GM18520 (cell line): Measurements from ENCODE around the gene CRYBA4.
A peak's percentile ranks its signal among the peaks of the same experiment; 100 is the strongest.
"Not testable (repeated sequence)": the region's sequence is repeated elsewhere in the genome, so short reads cannot be mapped to it uniquely, and the experiment has no call there.

Source experiments
- ATAC-seq: cut with Tn5 transposase; IDR thresholded peaks from one replicate; pipeline ENCODE4 v1.9.1; 2021; ENCODE audit not compliant: unreplicated experiment

Gene CRYBA4

DNA sequence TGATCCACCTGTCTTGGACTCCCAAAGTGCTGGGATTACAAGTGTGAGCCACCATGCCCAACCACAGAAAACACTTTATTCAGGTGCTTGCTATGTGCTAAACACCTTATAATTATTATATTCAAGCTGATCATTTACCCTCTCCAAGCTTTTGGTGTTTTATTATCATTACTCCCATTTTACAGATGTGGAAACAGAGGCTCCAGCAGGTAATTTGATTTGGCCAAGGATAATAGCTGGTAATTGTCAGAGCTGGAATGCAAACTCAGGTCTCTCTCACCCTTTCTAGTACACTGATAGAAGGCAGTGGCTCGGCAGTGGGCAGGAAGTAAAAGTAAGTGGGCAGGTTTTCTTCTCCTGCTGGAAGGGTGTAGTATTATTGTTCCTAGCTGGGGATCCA is 28.0 kb upstream of the CRYBA4 start:
- no peak for ATAC-seq

DNA sequence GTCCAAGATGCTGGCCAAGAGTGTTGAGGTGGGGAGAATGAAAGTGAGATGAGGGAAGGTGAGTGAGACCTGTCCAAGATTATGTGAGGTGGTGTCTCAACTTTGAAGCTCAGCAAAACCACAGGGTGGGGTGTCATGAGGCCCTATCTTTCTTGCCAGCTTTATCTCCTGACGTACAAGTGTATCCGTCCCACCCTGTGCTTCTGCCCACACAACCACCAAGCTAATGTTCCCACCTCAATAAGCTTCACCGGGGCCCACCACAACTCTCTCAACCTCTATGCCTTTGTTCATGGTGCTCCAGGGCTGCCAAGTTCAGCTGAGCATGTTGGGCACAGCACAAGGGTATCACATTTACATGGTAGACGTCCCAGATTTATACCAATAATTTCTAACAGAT is 24.7 kb upstream of the CRYBA4 start:
- ATAC-seq = no peak

DNA sequence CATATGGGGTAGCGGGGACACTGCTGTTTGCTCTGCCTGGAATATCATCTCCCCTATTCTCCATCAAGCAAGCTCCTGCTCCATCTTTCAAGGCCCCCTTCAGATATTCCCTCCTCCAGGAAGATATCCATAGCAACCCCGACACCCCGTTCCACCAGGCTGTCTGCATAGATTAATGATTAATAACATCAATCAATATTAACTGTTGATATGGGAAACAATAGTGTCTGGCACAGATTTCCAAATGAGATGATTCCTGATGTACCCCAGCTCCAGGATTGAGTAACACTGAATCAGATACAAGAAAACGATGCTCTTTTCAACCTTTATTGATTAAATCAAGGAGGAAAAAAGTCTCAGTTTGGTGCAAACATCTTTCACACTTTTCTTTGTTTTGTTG is 24.3 kb upstream of the CRYBA4 start:
- no peak for ATAC-seq

DNA sequence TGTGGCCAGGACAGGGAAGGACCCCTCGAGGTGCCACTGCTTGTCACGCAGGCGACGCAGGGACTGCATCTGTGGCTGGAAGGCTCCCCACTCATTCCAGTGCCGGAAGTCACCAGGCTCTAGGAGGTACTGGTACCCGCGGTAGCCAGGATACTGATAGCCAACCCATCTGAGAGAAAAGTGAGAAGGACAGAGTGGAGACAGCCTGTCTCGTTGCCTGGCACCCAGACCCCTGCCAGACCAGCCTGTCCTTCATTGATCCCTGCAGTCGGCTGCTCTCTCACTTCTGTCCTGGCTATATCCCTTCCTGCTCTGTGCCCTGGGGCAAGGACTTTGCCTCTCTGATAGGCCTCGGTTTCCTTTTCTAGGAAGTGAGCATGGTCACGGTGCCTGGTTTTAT is 22.3 kb upstream of the CRYBA4 start:
- ATAC-seq = no peak

DNA sequence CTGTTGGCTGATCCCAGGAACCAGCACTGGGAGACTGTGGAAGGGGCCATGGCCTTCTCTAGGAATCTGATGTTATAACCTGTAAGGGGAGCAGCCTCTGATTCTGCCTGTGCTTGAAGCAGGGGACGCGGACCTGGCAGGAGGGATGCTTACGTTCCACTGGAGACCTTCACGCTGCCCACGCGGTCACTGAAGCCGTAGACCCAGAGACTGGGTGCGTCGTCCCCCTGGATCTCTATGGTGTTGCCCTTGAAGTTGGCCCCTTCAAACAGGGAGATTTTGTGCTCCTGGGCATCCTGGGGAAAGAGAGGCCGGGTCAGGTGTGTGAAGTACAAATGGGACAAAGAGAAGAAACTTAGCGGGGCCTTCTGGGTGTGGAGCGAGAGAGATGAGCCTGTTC is 20.0 kb upstream of the CRYBA4 start:
- no peak for ATAC-seq

DNA sequence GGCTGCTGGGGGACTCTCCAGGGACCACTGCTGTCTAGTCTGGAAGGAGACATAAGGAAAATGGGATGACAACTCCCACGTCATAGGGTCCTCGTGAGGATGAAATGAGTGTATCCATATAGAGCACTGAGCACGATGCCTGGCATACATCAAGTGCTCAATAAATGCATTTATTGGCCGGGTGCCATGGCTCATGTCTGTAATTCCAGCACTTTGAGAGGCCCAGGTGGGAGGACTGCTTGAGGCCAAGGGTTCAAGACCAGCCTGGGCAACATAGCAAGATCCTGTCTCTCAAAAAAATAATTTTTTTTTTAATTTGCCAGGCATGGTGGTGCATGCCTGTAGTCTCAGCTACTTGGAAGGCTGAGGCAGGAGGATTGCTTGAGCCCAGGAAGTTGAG is 19.6 kb upstream of the CRYBA4 start:
- ATAC-seq = no peak

DNA sequence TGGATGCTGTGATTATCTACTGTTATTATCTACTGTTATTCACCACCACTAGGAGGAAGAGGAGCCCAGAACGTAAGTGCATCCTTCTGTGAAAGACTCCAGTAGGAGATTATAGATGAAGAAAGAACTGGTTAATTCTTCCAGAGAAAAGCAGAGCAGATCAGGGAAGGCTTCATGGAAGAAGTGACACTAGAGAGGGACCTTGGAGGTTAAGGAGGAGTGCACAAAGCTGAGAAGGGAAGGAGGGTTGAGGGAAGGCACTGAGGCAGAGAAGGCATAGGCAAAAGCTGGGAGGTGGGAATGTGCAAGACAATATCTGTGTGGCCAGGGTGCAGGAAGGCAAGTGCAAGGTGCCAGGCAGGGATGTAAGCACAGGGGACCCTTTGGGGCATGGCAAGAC is 17.4 kb upstream of the CRYBA4 start:
- ATAC-seq = no peak

DNA sequence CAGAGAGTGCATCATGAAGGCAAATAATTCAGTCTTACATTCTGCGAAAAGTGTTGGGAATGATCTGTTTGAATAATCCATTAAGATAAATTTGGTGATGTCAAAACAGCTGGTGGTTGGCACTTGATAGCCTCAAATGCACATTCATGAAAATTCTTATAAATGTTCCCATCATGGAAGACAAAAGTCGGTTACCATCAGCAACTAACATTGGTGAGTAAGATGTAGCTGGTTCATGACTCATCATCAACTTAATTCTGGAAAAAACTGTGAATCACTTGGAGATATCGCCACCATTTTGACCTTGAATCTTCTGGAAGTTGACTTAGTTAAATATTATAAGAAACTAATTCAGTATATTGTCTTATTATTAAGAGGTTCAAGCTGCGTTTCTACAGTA is 15.2 kb upstream of the CRYBA4 start:
- no peak for ATAC-seq

DNA sequence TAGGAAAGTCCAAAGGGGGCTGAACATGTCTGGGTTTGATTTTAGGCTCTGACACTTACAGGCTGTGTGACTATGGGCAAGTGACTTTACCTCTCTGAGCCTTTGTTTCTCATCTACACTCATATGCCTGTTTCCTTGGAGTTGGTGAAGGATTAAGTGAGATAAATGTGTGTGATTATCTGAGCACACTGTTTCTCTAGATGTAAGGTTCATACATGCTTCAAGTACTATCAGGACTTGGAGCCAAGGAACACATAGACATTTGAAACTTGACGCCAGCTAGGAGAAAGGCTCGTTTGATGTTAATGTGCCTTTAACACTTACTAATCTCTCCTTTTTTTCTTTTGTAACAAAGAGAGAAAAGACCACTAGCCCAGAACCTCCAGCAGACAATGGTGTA is 13.6 kb upstream of the CRYBA4 start:
- no peak for ATAC-seq

DNA sequence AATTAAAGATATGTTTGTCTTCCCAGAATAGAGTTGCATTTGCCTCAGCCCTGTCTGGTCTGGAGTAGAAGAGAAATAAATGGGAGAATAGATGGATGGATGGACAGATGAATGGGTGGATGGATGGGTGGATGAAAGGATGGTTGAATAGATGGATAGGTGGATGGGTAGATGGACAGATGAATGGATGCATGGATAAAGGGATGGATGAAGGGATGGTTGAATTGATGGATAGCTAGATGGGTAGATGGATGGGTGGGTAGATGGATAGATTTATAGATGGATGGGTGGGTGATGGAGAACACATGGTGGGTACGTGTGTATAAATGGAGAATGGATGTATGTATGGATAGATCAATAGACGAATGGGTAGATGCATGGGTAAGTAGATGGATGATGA is 12.5 kb upstream of the CRYBA4 start:
- no peak for ATAC-seq

DNA sequence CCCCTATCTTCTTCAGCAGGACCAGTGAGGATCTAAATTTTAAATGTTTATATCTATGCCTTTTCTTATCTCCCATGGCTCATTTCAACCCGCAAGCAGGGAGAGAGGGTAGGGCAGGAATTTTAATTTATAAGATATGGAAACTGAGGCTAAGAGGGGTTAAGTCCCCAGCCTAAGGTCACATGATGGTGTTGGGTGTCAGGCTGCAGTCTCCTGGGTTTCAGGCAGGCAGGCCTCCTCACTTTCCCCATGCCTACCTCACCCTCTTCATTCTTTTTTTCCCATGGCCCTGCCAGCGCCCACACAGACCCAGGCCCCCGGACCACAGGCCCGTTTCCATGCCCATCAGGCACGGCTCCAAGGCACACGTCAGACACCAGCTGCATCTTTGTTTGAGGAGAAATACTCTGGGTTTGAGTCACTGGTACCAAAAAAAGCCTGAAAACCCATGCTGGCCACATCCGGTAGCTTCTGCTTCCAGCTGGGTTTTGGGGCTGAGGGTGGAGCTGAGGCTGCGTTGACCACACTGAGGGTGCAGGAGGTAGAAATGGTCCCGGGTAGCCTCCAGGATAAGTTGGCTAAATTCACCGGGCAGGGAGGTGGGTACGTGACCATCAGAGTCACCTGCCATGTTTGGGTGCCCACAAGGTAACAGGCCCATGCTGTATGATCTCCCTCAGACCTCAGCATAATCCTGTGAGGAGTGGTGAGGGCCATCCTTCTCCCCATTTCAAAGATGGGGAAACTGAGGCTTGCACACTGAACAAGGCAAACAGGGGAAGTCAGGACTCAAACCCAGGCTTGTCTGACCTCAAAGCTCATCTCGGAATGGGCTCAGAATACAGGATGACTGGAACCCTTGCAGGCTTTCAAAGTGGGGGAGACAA is 11.4 kb upstream of the CRYBA4 start:
- ATAC-seq = peak; percentile 68

DNA sequence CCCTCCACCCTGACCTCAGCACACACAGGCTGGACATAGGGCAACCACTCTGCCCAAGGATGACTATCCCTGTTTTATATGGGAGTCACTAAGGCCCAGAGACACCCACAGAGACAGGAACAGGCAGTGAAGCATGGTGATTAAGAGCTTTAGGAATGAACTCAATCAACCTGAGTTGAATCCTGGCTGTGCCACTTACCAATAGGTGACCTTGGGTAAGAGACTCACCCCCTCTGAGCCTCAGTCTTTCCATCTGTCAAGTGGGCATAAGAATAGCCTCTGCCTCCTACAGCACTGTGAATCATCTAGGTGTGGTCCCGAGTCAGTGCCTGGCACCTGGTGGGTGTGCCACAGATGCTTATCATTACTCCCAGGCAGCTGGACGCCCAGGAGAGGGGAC is 10.8 kb upstream of the CRYBA4 start:
- no peak for ATAC-seq

DNA sequence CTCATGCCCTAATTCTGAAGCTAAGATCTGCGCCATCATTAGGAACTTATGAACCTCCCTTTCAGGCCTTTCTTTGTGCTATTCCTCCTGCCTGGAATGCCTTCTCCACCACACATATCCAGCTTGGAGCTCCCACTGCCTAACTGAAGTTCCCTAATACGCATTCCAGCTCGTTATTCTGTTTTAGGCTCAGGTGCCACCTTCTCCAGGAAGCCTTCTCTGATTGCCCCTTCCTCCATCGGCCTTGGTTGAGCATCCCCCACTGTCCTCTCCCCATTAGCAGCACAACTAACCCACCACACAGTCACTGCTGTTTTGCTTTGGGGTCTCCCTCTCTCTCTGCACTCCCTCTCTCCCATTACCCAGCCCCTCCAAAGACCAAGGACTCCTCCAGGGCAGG is 9.1 kb upstream of the CRYBA4 start:
- no peak for ATAC-seq

DNA sequence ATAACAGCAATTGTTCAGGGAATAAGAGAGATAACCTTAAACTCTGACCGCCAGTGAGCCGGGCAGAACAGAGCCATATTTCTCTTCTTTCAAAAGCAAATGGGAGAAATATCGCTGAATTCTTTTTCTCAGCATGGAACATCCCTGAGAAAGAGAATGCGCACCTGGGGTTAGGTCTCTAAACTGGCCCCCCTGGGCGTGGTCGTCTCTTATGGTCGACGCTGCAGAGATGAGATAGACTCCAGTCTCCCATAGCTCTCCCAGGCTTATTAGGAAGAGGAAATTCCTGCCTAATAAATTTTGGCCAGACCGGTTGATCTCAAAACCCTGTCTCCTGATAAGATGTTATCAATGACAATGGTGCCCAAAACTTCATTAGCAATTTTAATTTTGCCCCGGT is 8.0 kb upstream of the CRYBA4 start:
- not testable (repeated sequence) for ATAC-seq

DNA sequence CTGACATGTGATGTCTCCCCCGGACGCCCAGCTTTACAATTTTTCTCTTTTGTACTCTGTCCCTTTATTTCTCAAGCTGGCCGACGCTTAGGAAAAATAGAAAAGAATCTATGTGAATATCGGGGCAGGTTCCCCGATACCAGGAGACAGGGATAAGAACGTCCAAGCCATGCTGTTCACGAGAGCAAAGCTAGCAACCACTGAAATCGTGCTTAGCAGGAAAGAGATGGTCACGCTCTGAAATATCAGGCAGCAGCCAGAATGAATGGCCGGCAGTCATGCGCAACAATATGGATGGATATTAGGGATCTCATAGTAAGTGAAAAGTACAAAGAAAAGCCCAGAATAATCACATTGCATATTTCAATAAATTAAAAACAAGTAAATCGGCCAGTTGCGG is 7.4 kb upstream of the CRYBA4 start:
- ATAC-seq = no peak

DNA sequence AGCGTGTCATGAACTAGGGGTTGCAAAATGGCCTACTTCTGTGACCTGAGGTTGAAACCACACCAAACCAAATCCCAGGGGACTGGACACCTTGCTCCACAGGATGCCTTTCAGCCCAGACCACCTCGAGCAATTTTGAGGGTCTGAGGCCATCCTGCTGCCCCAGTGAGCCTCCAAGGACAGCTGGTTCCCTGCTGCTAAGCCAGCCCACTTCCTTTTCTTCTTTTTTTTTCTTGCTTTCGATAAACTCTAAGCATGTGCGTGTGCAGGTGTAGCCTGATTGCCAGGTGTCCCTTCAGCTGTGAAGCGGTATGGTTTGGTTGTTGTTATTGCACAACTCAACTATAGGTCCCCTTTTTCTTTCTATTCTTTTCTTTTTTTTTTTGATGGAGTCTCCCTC is 6.6 kb upstream of the CRYBA4 start:
- ATAC-seq = peak; percentile 45

DNA sequence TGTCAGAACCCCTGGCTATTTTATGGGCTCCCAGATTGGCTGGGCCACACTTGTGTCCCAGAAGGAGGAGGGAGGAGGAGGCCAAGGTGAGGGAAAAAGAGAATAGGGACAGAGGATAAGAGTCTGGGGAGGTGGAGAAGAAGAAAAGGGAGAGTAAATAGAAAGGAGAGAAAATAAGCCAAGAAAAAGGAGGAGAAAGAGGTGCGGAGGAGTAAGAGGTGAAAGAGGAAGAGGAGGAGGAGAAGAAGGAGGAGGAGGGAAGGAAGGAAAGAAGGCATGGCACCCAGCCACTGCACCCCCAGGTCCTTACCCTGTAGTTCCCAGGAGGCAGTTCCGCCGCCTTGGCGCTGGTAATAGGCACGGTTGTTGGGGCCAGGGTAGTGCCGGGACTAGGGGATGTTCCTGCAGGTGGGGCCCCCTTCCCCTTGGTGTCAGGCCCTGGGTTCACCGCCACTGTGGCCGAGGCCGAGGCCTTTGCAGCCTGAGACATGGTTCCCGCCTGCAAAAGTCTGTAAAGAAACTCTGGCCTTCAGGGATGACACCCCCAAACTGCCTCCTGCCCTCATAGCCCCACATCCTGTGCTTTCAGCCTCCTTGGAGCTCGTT is 5.8 kb upstream of the CRYBA4 start:
- ATAC-seq = no peak

DNA sequence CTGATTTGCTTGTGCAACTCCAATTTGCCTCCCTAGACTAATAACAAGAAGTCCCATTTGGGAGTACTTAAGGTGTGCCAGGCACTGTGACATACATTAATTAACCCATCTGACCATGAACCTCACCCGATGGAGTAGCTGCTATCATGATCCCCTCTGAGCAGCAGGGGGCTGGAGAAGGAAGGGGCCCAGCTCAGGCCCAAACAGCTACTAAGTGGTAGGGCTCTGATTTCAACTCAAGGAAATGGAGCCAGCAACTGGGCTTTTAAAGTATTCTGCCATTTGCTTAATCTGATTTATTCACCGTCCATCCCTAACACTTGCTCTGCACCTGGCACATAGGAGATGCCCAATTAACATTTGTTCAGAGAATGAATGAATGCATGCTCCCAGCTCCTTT is 5.1 kb upstream of the CRYBA4 start:
- no peak for ATAC-seq

DNA sequence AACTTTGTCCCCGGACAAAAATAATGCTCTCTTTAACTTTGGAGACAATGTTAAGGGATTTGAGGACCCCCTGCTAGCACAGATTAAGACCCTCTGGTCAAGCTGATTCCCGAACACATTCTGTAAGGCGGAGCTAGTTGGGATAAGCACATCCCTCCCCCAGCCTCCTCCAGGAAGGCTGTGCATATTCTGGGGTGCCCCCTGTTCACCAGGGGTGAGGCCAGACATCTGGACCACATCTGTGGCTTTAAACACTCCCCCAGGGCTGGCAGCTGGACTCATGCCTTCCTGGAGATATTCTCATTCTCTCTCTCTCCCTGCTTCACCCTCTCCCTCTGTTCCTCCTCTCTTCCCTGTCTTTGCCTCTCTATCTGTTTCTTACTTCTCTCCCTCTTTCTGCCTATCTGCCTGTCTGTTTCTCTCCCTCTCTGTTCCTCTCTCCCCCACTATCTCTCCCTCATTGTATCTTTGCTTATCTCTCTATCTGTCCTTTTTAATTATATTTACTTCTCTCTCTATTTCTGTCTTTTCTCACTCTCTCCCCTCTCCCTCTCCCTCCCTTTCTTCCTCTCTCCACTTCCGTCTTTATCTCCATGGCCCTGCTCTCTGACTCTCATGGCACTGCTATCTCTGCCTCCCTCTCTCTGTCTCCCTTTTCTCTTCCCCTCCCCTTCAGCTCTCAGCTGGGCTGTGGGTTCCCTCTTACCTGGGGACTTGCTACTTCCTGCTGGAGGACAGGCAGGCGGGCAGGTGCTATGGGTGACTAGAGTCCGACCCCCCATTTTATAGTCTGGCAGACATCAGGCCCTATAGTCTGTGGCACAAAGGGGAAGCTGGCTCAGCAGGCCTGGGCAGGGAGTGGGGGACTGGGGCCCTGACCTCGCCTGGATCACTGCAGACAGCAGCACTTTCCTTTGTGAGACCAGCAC is 4.2 kb upstream of the CRYBA4 start, which contains the start of gene CRYBB1:
TSS of gene CRYBB1 (minus strand) at position 757 of the 929 bp plus-strand sequence. CDS start 1,708 bp downstream, outside the sequence.
- ATAC-seq = no peak

DNA sequence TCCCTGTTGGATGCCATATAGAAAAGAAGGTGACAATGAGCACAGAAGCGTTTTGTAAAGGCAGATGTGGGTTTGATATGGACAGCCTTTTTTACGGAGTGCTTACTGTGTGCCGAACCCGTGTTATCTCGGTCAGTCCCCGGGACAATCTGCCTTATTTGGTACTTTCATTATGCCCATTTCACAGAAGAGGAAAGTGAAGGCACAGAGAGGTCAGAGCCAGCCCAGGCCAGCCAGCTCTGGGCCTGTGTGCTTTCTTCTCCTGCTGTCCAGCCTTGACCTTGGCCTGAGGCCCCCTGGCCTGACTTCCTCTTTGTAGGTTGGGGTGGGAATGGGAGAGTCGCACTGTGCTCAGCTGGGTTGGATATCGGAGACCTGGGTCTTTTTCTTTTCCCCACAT is 3.3 kb upstream of the CRYBA4 start:
- ATAC-seq = no peak

DNA sequence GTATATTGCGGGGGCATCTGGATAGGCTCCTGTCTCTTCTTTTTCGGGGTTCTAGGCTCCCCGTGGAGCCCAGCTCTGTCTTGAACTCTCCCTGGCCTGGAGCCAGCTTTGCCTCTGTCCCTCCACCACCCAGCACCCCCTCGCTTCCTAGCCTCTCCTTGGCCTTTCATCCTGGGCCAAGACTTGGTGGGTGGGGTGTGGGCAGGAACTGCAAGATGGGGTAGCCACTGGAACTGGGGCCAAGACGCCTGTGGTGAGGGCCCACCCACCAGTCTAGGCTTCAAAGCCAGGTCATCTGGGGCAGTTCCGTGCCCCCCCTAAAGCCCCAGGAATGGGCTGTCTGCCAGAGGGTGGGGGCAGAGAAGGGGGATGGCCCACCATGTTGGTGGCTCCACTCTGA is 2.3 kb upstream of the CRYBA4 start:
- no peak for ATAC-seq

DNA sequence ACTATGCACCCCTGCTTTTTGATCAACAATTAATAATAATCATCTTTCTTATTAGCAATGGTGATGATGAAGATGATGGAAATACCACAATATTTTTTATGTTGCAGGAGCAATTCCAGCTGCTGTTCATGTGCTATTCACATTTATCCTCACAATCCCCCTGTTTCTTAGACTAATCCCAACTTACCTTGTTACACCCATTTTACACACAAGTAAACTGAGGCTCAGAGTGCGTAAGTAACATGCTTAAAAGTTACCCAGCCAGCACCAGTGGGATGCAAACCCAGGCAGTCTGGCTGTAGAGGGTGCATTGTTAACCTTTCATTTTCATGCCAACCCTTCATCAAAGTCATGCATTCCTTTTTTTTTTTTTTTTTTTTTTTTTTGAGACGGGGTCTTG is 1.6 kb upstream of the CRYBA4 start:
- ATAC-seq = no peak
